Activated CD8-positive, alpha-beta memory T cell treated with anti-CD3 and anti-CD28 coated beads for 1 hour (primary cell): ENCODE measurements around the gene EPC2.
"Not testable (repeated sequence)": the region's sequence is repeated elsewhere in the genome, so short reads cannot be mapped to it uniquely, and the experiment has no call there.

ENCODE experiments used
- DNase-seq, 2 donors: peaks; one replicate each; pipeline ENCODE4 v3.0.0-alpha.2; 2020; ENCODE audit warnings: low read depth in 1 of 2; ENCODE audit errors: extremely low read depth in 1 of 2

Gene EPC2

DNA sequence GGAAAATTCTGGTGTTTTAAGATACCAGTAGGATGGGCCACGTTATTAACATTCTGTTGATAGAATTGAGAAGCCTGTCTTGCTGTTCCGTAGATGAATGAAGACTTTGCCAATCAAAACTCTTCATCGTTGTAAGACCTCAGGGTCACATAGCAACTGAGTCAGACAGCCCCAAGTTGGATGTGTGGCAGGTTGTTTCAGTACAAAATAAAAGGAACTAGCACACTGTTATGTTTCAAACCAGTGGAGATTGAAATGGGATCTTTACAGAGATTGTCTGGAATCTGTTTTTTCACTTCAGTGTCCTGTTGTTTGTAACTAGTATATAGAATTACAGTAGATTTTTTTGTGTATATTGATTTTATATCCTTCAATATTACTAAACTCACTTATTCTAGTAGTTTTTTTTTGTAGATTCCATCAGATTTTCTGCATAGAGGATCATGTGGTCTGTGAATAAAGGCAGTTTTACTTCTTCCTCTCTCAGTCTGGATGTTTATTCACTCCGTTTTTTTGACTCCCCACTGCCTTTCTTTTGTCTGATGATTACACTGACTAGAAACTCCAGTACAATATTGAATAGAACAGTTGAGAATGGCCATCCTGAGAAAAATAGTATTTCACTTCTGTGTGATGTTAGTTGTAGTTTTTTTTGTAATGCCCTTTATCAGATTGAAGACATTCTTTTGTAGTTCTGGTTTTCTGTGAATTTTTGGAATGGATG lies 22.7 kb downstream of the EPC2 start:
- DNase-seq, result no peak

DNA sequence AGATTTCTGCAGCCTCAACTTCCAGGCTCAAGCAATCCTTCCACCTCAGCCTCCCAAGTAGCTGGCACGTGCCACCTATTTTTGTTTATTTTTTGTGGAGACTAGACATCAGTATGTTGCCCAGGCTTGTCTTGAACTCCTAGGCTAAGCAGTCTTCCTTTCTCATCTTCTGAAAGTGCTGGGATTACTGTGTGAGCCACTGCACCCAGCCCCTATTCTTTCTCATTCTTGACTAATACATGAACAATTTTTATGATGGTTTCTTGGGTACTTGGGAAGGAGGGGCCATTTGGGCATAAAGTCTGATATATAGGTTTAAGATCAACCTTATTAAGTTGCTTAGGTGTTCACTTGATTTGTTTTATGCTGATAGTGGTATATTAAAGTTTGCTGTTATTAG lies 26.2 kb downstream of the EPC2 start:
- DNase-seq, result no peak

DNA sequence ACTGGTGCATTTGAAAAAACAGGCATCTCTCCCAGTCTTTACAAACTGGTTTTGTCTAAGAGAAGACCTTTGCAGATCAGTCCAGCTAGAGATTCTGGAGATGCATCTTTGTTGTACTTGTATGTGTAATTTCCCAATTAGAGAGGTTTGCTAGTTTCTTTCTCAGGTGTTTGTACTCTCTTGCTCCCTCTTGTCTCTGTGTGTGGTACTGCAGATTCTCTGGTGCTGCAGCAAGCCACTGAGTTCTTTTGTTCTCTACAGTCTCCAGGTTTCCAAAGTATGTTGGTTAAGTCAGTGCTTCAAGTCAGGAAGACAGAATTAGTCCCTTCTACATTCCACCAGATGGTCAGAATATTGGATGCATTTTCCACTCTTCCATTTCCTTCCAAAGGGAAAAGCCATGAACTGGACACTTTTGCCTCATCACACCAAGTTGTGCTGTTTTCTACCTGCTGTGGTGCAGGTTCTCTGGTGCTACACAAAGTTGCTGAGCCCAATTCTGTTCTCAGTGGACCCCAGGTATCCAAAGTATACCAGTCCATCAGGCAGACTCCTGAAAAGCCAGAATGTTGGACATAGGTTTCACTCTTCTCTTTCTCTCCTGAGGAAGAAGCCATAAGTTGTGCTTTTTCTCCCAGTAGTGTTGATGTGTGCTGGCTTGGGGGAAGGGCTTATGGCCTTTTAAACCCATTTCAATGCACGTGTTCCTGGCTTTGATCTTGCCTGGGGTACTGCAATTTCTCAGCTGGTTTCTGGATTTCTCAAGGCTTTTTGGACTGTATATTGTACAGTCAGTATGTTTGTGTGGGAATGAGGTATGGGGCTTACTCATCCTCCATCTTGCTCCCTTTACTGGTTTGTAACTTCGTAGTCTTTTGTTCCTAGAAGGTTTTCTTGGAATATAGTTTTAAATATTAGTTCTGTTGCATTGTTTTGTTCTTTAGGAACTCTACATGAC lies 29.8 kb downstream of the EPC2 start:
- no peak for DNase-seq

DNA sequence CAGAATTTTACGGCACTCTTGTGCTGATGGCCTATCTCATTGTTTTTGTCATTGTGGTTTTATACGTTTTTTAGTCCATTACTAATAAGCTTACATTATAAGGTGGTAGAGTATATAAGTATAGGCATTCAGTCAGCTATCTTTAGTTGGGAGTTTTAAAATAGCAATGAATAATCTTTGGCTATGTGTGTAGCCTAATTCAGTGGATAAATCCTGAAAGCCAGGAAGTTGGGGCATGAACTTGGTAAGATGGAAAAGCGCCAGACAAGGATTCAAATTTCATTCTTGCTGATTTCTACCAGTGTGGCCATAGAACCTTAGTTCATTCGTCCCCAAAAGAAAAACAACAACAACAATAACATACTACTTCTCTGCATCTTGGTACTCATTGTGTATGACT lies 31.2 kb downstream of the EPC2 start:
- DNase-seq, result no peak

DNA sequence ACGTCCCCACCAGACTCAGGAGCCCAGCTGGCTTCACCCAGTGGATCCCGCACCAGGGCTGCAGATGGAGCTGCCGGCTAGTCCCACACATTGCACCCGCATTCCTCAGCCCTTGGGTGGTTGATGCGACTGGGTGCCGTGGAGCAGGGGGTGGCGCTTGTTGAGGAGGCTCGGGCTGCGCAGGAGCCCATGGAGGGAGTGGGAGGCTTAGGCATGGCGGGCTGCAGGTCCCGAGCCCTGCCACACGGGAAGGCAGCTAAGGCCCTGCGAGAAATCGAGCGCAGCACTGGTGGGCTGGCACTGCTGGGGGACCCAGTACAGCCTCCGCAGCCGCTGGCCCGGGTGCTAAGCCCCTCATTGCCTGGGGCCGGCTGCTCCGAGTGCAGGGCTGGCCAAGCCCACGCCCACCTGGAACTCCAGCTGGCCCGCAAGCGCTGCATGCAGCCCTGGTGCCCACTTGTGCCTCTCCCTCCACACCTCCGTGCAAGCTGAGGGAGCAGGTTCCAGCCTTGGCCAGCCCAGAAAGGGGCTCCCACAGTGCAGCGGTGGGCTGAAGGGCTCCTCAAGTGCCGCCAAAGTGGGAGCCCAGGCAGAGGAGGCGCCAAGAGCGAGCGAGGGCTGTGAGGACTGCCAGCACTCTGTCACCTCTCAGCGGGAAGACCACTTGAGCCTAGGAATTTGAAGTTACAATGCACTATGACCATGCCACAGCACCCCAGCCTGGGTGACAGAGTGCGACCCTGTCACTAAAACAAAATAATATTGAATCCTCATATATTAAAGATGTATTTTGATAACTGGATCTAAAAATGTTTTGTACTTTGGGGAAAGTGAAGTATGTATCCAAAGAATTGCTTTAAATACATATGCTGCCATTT lies 34.0 kb downstream of the EPC2 start:
- not testable (repeated sequence) for DNase-seq

DNA sequence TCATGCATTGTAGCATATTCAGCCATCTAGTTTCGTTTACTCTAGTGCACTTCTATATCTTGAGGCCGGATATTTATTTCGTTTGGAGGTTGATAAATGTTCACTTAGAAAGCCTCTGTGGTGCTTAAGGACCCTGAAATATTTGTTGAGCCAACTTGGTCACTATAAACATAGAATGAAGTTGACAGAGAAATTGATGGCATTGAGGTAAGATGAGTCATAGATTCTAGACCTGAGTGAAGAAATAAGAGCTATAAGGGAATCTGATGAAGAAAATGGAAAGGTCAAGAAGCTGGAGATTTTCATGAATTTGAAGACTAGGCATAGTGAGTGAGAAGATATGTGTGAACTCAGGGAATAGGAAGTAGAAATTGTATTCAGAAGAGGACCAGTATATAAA lies 35.9 kb downstream of the EPC2 start:
- no peak for DNase-seq

DNA sequence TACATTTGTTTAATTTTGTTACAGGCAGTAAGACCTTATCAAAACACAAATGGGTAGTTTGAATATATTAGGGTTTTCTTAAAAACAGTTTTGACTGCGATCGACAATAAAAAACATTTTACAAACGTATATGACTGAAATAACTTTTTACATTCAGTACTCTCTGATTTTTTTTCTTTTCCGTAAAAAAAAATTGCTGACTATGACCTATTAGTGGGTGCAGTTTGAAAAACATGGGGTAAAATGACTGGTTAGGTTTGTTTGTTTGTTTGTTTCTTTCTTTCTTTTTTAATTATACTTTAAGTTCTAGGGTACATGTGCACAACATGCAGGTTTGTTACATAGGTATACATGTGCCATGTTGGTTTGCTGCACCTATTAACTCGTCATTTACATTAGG lies 36.9 kb downstream of the EPC2 start:
- DNase-seq, result no peak

DNA sequence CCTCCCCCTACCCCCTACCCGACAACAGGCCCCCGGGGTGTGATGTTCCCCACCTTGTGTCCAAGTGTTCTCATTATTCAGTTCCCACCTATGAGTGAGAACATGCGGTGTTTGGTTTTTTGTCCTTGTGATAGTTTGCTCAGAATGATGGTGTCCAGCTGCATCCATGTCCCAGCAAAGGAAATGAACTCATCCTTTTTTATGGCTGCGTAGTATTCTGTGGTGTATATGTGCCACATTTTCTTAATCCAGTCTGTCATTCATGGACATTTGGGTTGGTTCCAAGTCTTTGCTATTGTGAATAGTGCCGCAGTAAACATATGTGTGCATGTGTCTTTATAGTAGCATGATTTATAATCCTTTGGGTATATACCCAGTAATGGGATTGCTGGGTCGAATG lies 37.3 kb downstream of the EPC2 start:
- DNase-seq, result not testable (repeated sequence)

DNA sequence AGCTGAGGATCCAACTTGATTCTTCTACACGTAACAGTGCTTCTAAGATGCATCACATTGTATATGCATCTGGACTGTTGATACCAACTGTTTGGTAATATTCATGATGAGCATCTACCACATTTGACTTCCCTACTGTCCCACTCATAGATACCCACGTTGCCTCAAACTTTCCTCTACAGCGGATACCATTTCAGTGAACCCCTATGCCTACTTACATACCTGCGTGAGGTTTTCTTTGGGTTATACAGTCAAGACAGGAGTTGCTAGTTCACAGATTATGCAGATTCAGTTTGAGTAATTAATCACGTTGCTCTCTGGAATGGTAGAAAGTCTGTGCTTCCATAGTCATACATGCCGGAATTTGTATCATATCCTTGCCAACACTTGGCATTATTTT lies 40.0 kb downstream of the EPC2 start:
- no peak for DNase-seq

DNA sequence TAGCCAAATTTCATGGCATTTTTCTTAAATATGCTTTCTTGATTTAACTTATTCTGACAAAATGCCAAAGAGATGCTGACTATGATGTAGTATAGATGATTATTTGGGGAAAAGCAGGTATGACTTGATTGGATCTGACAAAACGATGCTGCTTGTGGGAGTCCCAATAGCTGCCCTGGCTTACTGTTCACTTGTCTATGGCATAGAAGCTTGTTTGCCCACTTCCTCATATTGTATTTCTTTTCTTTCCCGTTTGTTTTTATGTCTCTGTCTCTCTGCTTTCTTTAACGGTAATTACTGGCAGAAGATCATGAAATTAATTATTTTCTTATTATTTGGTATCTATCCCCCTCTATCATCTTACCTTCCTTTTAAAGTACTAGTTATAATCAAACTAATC lies 43.0 kb downstream of the EPC2 start:
- DNase-seq, result no peak

DNA sequence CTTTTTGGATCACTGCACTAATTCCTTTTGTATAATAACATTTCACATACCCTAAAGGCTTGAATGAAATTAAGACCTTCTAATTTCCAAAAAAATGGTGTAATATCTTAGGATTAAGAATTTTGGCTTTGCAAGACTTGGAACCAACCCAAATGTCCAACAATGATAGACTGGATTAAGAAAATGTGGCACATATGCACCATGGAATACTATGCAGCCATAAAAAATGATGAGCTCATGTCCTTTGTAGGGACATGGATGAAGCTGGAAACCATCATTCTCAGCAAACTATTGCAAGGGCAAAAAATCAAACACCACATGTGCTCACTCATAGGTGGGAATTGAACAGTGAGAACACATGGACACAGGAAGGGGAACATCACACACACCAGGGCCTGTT lies 43.5 kb downstream of the EPC2 start:
- DNase-seq, result not testable (repeated sequence)

DNA sequence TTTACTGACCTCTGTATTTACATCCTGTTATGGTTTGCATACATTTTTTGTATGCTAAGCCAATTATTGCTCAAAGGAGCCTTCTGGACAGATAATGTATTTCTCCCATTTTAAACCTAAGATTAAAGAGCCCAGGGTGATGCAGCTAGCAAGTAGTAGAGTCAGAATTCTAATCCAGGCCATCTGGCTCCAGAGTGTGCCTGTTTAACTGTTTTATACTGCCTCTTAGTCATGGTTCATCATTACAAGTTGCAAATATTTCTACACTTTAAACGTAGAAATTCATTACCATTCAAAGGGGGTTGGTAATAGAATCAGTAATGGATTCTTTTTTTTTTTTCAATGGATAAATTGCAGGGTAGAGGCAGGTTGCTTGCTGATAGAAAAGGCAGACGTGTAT lies 52.4 kb downstream of the EPC2 start:
- DNase-seq, result no peak

DNA sequence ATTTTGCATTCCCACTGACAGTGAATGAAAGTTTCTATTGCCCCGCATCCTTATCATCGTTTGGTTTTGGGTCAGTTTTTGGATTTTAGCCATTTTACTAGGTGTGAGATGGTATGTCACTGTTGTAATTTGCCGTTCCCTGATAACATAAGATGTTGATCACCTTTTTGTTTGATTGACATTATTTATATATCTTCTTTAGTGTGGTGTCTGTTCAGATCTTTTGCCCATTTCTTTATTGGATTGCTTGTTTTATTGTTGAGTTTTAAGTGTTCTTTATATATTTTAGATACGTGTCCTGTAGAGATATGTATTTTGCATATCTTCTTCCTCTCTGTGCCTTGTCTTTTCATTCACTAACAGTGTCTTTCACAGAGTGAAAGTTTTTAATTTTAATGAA lies 55.3 kb downstream of the EPC2 start:
- no peak for DNase-seq

DNA sequence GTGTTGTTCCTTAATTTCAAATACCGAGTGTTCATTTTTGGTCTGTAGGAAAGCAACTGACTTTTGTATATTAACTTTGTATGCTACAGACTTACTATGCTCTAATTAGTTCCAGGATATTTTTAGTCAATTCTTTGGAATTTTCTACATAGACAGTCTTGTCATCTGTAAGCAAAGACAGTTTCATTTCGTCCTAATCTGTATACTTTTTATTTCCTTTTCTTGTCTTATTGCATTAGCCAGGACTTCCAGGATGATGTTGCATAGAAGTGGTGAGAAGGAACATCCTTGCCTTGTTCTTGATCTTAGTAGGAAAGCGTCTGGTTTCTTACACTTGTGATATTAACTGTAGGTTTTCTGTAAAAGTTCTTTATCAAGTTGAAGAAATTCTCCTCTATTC lies 56.5 kb downstream of the EPC2 start:
- no peak for DNase-seq

DNA sequence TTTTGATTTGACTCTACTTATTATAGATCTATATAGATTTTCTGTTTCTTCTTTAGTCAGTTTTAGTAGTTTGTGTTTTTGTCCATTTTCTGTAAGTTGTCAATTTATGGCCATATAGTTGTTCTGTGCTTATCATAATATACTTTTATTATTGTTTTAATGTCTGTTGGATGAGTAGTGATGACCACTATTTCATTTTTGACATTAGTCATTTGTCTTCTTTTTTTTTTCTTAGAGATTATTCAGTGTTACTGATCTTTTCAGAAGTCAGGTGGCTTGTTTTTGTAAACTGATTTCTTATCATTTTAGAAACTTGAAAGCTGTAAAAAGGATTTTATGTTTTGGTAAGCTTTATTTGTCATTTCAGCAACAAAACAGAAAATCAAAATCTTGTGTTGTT lies 57.3 kb downstream of the EPC2 start:
- DNase-seq, result no peak

DNA sequence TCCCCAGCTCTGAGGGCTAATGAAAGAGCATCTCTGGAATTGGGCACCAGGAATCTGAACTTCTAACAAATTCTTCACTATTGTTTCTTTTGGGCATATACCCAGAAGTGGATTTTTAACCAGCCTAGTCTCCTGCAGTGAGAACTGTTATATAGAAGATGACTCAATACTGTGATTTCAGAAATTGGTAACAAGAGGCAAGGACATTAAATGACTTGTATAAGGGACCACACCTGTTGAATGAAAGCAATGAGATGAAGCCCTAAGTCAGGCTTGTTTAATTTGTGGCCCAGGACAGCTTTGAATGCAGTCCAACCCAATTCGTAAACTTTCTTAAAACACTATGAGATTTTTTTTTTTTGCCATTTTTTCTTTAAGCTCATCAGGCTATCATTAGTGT lies 57.9 kb downstream of the EPC2 start:
- DNase-seq, result no peak

DNA sequence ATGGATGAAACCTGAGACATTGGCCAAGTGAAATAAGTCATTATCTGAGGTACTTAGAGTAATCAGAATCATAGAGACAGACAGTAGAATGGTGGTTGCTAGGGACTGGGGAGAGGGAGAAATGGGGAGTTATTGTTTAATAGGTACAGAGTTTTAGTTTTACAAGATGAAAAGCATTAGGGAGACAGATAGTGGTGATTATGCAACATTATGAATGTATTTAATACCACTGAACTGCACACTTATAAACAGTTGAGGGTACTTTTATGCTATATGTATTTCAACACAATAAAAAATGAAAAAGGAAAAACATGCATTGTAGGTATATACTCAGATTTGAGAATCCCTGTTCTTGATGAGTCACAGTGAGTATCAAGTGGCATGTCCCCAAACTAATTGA lies 59.7 kb downstream of the EPC2 start:
- DNase-seq, result no peak

DNA sequence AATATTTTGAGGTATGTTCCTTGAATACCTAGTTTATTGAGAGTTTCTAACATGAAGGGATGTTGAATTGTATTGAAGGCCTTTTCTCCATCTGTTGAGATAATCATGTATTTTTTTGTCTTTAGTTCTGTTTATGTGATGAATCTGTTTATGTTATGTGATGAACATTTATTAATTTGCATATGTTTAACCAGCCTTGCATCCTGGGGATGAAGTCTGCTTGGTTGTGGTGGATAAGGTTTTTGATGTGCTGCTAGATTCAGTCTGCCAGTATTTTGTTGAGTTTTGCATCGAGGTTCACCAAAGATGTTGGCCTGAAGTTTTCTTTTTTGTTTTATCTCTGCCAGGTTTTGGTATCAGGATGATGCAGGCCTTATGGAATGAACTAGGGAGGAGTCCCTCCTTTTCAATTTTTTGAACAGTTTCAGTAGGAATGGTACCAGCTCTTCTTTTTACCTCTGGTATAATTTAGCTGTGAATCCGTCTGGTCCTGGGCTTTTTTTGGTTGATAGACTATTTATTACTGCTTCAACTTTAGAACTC lies 71.9 kb downstream of the EPC2 start:
- DNase-seq, result no peak

DNA sequence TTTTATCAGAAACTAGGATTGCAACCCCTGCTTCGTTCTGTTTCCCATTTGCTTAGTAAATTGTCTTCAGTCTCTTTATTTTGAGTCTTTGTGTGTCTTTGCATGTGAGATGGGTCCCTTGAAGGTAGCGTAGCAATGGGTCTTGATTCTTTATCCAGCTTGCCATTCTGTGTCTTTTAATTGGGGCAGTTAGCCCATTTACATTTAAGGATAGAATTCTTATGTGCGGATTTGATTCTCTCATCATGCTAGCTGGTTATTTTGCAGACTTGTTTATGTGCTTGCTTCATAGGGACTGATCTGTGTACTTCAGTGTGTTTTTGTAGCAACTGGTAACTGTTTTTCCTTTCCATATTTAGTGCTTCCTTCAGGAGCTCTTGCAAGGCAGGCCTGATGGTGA lies 73.5 kb downstream of the EPC2 start:
- DNase-seq, result no peak

DNA sequence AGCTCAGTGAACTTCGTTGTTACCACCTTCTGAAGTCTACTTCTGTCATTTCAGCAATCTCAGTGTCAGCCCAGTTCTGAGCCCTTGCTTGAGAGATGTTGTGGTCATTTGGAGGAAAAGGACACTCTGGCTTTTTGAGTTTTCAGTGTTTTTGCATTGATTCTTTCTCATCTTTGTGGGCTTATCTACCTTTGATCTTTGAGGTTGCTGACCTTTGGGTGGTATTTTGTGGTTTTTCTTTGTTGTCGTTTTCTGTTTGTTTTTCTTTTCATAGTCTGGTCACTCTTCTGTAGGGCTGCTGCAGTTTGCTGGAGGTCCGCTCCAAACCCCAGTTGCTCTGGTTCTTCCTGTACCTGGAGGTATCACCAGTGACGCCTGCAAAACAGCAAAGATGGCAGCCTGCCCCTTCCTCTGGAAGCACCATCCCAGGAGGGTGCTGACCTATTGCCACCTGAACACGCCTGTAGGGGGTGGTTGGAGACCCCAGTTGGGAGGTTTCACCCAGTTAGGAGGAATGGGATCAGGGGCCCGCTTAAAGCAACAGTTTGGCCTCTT lies 74.7 kb downstream of the EPC2 start:
- no peak for DNase-seq
